ENCODE data around the gene RNF181. TPM values are rescaled to one million over a fixed set of nuclear protein-coding genes. Genes with fewer than 3 reads are reported as not detected.
"Not testable (repeated sequence)": the region's sequence is repeated elsewhere in the genome, so short reads cannot be mapped to it uniquely, and the experiment has no call there.

Gene RNF181
- total and polyA plus RNA-seq, 2 donors (not counting 3 experiments of a cell fraction or from before 2014, with no cell fraction given), result 142 to 629 TPM

DNA sequence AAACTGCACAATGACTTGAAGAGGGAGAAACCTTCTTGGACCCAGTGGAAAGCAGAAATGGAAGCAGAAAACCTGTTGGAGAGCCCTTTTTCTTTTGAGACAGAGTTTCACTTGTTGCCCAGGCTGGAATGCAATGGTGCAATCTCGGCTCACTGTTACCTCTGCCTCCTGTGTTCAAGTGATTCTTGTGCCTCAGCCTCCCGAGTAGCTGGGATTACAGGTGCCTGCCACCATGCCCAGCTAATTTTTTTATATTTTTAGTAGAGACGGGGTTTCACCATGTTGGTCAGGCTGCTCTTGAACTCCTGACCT is 8.5 kb downstream of the RNF181 start:
- H3K36me3 ChIP-seq (ENCODE audit: control insufficient read depth in 2 of 2, extremely low read depth in 1 of 2, insufficient read depth in 2 of 2, low read length in 2 of 2), result peaks cover 0 to 18% of the 10 kb centered on the region in 2 experiments
- H3K9ac ChIP-seq (replicated peaks; ENCODE audit: extremely low read depth, insufficient read depth, low read length); H3K27me3 ChIP-seq (ENCODE audit: control insufficient read depth in 2 of 2, insufficient read depth in 2 of 2, low read length in 2 of 2); H4K20me1 ChIP-seq (replicated peaks; ENCODE audit: control insufficient read depth, extremely low read depth, insufficient read depth, low read length); H3K4me2 ChIP-seq (ENCODE audit: insufficient read depth, low read length); H3K27ac ChIP-seq (ENCODE audit: insufficient read depth, low read depth, low read length); H3K9me3 ChIP-seq (replicated peaks; ENCODE audit: control insufficient read depth, insufficient read depth, low read length); FAIRE-seq; BruUV-seq (replicated peaks); H3K9me1 ChIP-seq (replicated peaks; ENCODE audit: control insufficient read depth, extremely low read depth, insufficient read depth, low read length); H3K79me2 ChIP-seq (ENCODE audit: control insufficient read depth, insufficient read depth, low read length); POLR2A ChIA-PET; H2AFZ ChIP-seq (ENCODE audit: low read depth, low read length); H3K4me3 ChIP-seq (replicated peaks in 1 of 3; ENCODE audit: insufficient read depth in 1 of 3, low read depth in 1 of 3, low read length in 3 of 3); DNase-seq (ENCODE audit: low read depth, low spot score); dilution Hi-C loops (cut with MboI; ENCODE audit: extremely low pct_ligation_motif_present, low sequenced_read_pairs): not testable (repeated sequence)
- TF ChIP-seq POLR2A (IDR thresholded peaks at IDR 0.05; ENCODE audit: low read depth, low read length), result peak; percentile 14
- CTCF ChIA-PET, result interaction anchor here (0.6 to 2.8 kb wide), 4 partner anchors 14 to 100 kb away, joined by 3 to 17 read pairs (median 4); no protein-coding TSS in a partner anchor
- intact Hi-C loops (cut with micrococcal nuclease), result loop anchor here (5.0 kb wide), 1 partner anchor 182 kb away; no protein-coding TSS in a partner anchor
- H3K4me1 ChIP-seq (ENCODE audit: control insufficient read depth, extremely low read depth, insufficient read depth, low read length), result peaks cover 30% of the 10 kb centered on the region

GRCh38 chr2:85604568-85605339 is 9.2 kb downstream of the RNF181 start:
- no peaks in the 10 kb centered on the region for H3K27me3 ChIP-seq (ENCODE audit: control insufficient read depth in 2 of 2, insufficient read depth in 2 of 2, low read length in 2 of 2)
- no peak overlapping the region for H3K4me2 ChIP-seq (ENCODE audit: insufficient read depth, low read length)
- POLR2A ChIA-PET, result no interaction called here
- H2AFZ ChIP-seq (ENCODE audit: low read depth, low read length), result no peak overlapping the region
- peak; percentile 56 for FAIRE-seq
- TF ChIP-seq POLR2AphosphoS5 (IDR thresholded peaks at IDR 0.05; ENCODE audit: insufficient read depth, low read depth, low read length), result no peak
- TF ChIP-seq MAX (IDR thresholded peaks at IDR 0.05; ENCODE audit: insufficient read depth, insufficient read length), result no peak
- TF ChIP-seq POLR2A (IDR thresholded peaks at IDR 0.05; ENCODE audit: low read depth, low read length), result no peak
- TF ChIP-seq GATA2 (IDR thresholded peaks at IDR 0.05; ENCODE audit: insufficient read depth, insufficient read length, low read depth, low read length), result no peak
- TF ChIP-seq CTCF (IDR thresholded peaks at IDR 0.05; ENCODE audit: extremely low read depth in 1 of 2, insufficient read depth in 1 of 2, low read depth in 1 of 2, low read length in 2 of 2), result no peak
- TF ChIP-seq MYC (IDR thresholded peaks at IDR 0.05; ENCODE audit: low read depth, low read length), result no peak
- no peak for TF ChIP-seq EZH2 (IDR thresholded peaks at IDR 0.05; ENCODE audit: borderline replicate concordance, low read depth, low read length, severe bottlenecking)
- TF ChIP-seq FOS (IDR thresholded peaks at IDR 0.05; ENCODE audit: borderline replicate concordance, insufficient read depth, low read length), result no peak
- no peak for TF ChIP-seq JUN (IDR thresholded peaks at IDR 0.05; ENCODE audit: borderline replicate concordance, insufficient read depth, insufficient read length, low read depth)
- BruUV-seq (replicated peaks), result no TSS peak
- dilution Hi-C loops (cut with MboI; ENCODE audit: extremely low pct_ligation_motif_present, low sequenced_read_pairs), result no loop called here
- no peak overlapping the region for H3K27ac ChIP-seq (ENCODE audit: insufficient read depth, low read depth, low read length)
- no peaks in the 10 kb centered on the region for H4K20me1 ChIP-seq (replicated peaks; ENCODE audit: control insufficient read depth, extremely low read depth, insufficient read depth, low read length)
- H3K36me3 ChIP-seq (ENCODE audit: control insufficient read depth in 2 of 2, extremely low read depth in 1 of 2, insufficient read depth in 2 of 2, low read length in 2 of 2), result peaks cover 0 to 12% of the 10 kb centered on the region in 2 experiments
- no peaks in the 10 kb centered on the region for H3K79me2 ChIP-seq (ENCODE audit: control insufficient read depth, insufficient read depth, low read length)
- CTCF ChIA-PET, result interaction anchor here (1.7 to 2.8 kb wide), 2 partner anchors 32 to 53 kb away, joined by 5 to 17 read pairs; no protein-coding TSS in a partner anchor
- no peak overlapping the region for H3K9ac ChIP-seq (replicated peaks; ENCODE audit: extremely low read depth, insufficient read depth, low read length)
- H3K9me1 ChIP-seq (replicated peaks; ENCODE audit: control insufficient read depth, extremely low read depth, insufficient read depth, low read length), result no peaks in the 10 kb centered on the region
- H3K4me3 ChIP-seq (replicated peaks in 1 of 3; ENCODE audit: insufficient read depth in 1 of 3, low read depth in 1 of 3, low read length in 3 of 3), result no peak overlapping the region
- DNase-seq (ENCODE audit: low read depth, low spot score), result no peak
- intact Hi-C loops (cut with micrococcal nuclease), result loop anchor here (5.0 kb wide), 1 partner anchor 182 kb away; no protein-coding TSS in a partner anchor
- H3K9me3 ChIP-seq (replicated peaks; ENCODE audit: control insufficient read depth, insufficient read depth, low read length), result no peaks in the 10 kb centered on the region
- H3K4me1 ChIP-seq (ENCODE audit: control insufficient read depth, extremely low read depth, insufficient read depth, low read length), result peaks cover 30% of the 10 kb centered on the region

Measured in endothelial cell of umbilical vein (primary cell).